22Rv1 (cell line): ENCODE data around the gene GPRC5C.
A peak's percentile ranks its signal among the peaks of the same experiment; 100 is the strongest.

ENCODE experiments used
- H3K27ac ChIP-seq: fragments of 450-650 bp; 2 replicates; pipeline ENCODE4 v1.5.1; 2017
- CTCF ChIP-seq: fragments of 450-650 bp; IDR thresholded peaks from 2 replicates; pipeline ENCODE4 v1.5.1; 2017; ENCODE audit warnings: mild to moderate bottlenecking
- ZFX ChIP-seq: fragments of 450-650 bp; IDR thresholded peaks from 2 replicates; pipeline ENCODE4 v1.6.1; 2017; ENCODE audit warnings: antibody characterized with exemption, borderline replicate concordance

The GPRC5C gene

GRCh38 chr17:74457820-74458166, 25.9 kb downstream of the GPRC5C start:
- TF ChIP-seq CTCF (peak; percentile 50), ZFX (no peak)
- no peak overlapping the region for H3K27ac ChIP-seq

- TF ChIP-seq ZFX (no peak), CTCF (no peak)
- H3K27ac ChIP-seq: no peak overlapping the region
These were observed 26.9 kb downstream of the GPRC5C start for GRCh38 chr17:74458835-74459234.

- H3K27ac ChIP-seq: no peak overlapping the region
- no peak for TF ChIP-seq ZFX
- TF ChIP-seq CTCF: no peak
These were observed 27.7 kb downstream of the GPRC5C start for GRCh38 chr17:74459622-74460021.

GRCh38 chr17:74460241-74460640, 28.4 kb downstream of the GPRC5C start:
- TF ChIP-seq ZFX: no peak
- no peak overlapping the region for H3K27ac ChIP-seq

GRCh38 chr17:74460996-74461395, 29.1 kb downstream of the GPRC5C start:
- TF ChIP-seq ZFX (no peak), CTCF (no peak)
- no peak overlapping the region for H3K27ac ChIP-seq

GRCh38 chr17:74461611-74462010, 29.7 kb downstream of the GPRC5C start:
- no peak overlapping the region for H3K27ac ChIP-seq
- TF ChIP-seq ZFX: no peak
- TF ChIP-seq CTCF: no peak

GRCh38 chr17:74464730-74465377, 33.0 kb downstream of the GPRC5C start:
- TF ChIP-seq ZFX (no peak), CTCF (no peak)
- no peak overlapping the region for H3K27ac ChIP-seq
